HTERT RPE-1 (cell line): ENCODE data around the gene PHYH.
"Not testable (repeated sequence)": the region's sequence is repeated elsewhere in the genome, so short reads cannot be mapped to it uniquely, and the experiment has no call there.

ENCODE experiments used
- in situ Hi-C: fragments of 300-500 bp; cut with MboI; formaldehyde crosslinking; loops from 4 replicates; pipeline ENCODE4 v1.14.3; 2020; ENCODE audit warnings: low sequenced_read_pairs

Gene PHYH

DNA sequence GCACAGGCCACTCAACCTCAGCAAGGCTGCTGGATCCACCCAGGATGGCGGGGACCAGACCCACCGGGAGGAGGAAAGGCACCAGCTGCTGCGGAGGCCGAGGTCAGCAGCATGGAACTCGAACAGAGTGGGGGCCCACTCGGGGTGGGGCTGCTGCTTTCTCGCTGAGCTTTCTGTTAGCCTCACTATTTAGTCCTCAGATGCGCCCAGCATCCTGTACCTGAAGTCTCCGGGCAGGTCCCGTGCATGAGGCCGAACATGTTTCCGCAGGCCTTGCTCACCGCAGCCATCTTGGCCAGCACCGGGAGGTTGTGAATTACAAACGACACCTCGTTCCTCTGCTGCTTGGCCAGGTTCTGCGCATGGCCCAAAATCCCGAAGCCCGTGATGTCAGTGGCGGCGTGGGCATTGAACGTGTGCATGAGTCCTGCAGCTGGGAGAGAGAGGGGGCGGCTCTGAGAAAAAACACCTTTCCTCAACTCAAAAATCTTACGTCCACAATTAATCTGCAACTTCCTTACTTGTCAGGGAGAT lies 22.8 kb upstream of the PHYH start:
- in situ Hi-C loops: no loop called here

DNA sequence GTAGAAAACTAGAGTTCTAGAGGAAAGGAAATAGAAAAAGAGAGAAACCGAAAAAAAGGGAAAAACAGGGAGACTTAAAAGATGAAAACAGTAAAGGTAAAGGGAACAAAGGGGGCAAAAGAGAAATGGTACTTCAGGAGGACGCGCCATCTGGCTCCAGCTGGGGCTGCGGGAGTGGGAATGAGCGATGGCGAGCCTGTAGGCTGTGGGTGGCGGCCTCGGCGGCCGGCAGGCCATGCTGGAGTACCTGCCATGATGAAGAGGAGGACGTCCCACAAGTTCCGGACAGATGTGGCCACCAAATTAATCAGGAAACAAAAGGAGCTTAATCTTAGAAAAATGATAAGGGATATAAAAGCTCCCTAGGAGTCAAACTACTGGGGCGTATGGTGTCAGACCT lies 21.7 kb upstream of the PHYH start:
- in situ Hi-C loops: no loop called here

DNA sequence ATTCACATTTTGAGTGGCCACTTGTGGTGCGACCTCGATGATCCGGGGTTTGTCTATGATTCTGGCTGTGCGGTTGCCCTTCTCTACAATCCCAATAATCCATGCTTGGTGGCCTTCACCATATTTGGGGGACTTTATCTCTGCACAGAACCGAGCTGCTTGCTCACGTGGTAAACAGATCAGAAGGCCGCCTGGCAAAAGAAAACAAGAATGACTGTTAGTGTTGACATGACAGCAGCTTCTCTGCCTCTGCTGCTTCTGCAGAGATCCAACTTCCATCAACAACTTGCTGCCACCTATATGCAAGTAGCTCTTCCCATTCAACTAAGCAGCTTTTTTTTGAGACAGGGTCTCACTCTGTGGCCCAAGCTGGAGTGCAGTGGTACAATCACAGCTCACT lies 19.3 kb upstream of the PHYH start:
- in situ Hi-C loops: no loop called here

DNA sequence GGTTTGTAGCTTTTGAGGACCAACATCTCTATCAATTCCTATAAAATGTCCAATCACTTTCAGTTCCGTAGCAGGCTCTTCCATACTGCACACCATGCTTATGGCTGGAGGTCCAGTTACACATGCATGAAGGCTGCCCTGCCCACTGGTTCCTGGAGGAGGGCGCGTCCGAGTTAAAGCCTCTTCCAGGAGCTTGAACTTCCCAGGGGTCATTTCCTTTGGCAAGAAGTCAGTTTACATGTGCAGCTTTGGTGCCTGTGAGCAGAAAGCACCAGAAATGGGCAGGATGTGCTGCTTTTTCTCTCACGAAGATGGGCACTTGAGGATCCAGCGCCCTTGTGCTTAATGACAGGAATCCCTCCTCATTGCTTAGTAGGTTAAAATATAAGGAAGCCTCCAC lies 17.6 kb upstream of the PHYH start:
- in situ Hi-C loops: no loop called here

DNA sequence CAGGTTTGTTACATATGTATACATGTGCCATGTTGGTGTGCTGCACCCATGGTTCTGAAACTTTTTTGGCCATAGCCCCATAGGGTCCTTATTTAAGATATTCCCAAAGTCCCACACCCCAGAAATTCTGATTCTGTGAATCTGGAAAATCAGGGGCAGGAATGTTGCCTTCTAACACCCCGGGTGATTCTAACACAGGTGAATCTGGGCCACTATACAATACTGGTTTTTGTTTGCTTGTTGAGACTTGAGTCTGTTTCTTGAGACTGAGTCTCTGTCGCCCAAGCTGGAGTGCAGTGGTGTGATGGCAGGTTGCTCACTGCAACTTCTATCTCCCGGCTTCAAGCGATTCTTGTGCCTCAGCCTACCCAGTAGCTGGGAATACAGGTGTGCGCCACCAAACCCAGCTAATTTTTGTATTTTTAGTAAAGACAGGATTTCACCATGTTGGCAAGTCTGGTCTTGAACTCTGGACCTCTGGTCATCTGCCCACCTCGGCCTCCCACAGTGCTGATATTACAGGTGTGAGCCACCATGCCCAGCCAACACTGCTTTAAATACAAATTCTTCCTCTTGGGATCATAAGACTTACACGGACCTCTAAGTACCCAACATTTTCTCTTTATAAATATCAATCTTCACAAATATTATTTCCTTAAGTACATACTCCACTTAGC lies 16.9 kb upstream of the PHYH start:
- in situ Hi-C loops: no loop called here

DNA sequence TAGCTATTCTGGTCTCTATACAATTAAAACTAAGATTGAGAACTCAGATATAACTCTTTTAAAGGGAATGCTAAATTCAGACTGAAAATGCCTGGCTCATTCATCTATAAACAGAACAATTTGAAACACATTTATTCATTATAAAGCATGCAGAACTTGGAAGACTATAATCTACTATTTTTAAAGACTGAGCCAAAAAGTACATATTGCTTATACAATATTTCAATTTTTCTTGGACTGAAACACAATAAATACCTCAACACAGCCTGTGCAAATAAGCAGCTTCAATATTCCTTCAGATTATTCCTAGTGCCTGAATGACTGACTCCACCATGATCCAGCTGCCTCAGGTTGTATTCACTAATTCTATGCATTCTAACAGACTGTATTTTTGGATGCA lies 15.5 kb upstream of the PHYH start:
- in situ Hi-C loops: no loop called here

DNA sequence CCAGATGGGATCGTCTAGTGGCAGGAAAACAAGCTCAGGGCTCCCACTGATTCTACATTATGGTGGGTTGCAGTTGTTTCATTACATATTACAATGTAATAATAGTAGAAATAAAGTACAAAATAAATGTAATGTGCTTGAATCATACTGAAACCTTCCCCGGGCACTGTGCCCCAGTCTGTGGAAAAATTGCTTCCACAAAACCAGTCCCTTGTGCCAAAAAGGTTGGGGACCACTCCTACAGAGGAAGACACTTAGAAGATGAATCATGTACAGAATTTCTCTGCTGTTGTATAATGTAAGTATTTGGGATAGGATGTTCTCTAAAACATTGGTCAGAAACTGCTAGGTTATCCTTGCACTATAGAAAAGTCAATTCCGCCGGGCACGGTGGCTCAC lies 11.3 kb upstream of the PHYH start:
- in situ Hi-C loops: no loop called here

DNA sequence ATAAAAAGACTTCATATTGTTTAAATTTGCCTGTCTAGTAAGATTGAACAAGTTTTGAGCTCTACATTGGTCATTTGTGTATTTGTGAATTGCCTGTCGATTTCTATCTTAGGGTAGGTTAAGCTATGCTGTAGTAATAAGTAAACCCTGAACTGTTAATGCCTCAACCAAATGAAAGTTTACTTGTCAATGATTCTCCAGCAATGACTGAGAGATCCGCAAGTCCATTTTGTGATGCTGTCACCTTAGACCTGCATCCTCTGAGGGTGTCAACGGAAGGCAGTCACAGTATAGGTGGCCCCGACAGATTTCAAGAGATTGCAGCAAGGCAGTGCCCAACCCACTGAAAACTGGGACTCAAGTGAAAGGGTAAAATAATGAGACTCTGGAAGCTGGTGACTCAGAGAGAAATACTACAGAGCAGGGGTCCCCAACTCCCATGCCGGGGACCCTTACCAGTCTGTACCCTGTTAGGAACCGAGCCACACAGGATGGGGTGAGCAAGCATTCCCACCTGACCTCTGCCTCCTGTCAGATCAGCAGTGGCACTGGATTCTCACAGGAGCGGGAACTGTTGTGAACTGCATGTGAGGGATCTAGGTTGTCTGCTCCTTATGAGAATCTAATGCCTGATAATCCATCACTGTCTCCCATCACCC lies 10.8 kb upstream of the PHYH start:
- in situ Hi-C loops: no loop called here

DNA sequence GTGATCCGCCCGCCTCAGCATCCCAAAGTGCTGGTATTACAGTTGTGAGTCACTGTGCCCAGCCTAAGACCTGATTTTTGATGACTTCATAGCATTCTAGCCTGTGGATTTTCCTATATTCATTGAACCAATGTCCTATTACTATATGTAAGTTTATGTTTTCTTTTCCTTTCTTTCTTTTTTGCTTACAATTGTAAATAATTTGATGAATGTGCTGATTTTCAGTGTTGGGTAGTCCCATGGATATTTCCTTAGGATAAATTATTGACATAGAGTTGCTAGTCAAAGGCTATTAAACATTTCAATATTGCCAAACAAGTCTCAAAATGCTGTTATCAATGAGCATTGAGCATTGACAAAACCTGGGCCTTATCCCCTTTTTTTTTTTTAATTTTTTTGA lies 9.9 kb upstream of the PHYH start:
- in situ Hi-C loops: no loop called here

DNA sequence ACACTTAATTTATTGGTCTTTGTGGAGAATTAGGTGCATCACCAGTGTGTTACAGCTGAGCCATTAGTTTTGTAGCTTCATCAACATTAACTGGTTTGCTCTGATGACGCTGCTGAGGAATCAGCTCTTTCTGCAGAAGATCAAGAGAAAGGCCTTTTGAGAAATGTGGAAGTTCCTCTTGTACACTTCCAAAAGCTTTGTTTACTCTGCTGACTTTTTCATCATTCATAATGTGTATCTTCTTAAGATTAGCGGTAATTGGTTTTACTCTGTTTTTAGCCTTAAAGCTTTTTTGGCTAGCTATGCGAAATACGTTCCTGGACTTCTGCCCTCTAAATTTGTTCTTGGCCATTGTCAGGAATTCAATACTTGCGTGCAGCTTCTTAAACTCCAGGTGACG lies 8.2 kb upstream of the PHYH start:
- in situ Hi-C loops: no loop called here

DNA sequence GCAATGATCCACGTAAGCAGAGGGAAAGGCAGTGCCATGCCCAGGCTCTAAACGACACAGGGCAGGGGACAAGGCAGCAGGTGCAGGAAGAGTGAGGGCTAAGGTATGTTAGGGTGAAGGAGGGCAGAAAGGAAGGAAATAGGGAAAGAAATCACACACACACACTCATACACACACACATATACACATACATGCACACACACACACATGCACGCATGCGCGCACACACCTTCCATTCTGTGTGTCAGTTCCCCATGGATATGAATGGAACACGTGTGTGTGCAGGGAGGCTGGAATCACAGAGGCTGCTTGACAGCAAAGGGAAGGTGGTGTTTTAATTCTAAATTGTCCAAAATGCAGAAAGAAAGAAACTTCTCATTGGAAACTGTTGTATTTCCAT lies 6.2 kb upstream of the PHYH start:
- in situ Hi-C loops: no loop called here

DNA sequence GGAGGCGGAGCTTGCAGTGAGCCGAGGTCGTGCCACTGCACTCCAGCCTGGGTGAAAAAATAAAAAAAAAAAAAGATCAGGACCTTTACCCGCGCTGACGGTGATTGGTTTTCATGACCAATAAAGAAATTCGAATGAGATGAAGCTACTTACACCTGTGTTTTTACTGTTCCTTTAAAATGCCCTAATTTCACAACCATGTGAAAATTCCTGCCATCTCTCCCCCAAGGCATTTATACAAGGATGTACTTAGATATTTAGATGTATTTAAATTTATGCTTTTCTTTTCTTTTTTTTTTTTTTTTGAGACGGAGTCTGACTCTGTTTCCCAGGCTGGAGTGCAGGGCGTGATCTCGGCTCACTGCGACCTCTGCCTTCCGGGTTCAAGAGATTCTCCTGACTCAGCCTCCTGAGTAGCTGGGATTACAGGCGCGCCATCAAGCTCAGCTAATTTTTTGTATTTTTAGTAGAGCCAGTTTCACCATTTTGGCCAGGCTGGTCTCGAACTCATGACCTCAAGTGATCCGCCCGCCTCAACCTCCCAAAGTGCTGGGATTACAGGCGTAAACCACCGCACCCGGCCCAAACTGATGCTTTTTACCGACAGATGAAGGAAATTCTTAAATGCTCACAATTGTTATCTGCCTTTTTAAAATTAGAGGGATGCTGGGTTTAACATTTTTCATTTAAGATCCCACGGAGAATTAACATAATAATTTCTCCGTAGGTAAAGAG lies 3.1 kb upstream of the PHYH start:
- in situ Hi-C loops: no loop called here

DNA sequence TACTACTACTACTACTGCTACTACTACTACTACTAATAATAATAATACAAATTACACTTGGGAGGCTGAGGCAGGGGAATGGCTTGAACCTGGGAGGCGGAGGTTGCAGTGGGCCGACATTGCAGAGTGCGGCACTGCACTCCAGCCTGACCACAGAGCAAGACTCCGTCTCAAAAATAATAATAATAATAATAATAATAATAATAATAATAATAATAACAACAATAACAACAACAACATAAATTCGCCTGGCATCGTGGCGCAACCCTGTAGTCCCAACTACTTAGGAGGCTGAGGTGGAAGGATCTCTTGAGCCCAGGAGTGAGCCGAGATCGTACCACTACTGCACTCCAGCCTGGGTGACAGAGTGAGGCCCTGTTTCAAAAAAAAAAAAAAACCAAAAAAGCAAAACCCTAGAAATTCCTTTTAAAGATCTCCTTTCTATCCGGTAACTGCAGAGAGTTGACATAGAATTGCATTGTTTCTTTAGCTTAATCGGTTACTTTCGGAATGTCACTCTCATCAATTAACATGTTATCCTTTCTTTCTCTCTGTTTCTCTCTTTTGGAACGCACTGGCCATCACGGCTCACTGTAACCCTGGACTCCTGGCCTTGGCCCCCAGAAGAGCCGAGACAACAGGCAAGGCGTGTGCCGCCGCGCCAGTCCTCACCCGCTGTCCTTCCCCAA lies 972 bp downstream of the PHYH start:
- in situ Hi-C loops: no loop called here

DNA sequence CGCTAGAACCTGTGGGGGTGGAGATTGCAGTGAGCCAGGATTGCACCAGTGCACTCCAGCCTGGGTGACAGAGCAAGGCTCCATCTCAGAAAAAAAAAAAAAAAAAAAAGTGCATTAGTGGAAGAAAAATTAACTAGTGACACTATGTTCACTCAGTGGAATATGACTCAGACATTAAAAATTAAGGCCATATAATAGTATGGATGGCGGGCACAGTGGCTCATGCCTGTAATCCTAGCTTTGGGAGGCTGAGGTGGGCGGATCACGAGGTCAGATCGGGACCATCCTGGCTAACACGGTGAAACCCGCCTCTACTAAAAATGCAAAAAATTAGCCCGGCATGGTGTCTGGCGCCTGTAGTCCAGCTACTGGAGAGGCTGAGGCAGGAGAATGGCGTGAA lies 3.4 kb downstream of the PHYH start:
- in situ Hi-C loops: no loop called here

DNA sequence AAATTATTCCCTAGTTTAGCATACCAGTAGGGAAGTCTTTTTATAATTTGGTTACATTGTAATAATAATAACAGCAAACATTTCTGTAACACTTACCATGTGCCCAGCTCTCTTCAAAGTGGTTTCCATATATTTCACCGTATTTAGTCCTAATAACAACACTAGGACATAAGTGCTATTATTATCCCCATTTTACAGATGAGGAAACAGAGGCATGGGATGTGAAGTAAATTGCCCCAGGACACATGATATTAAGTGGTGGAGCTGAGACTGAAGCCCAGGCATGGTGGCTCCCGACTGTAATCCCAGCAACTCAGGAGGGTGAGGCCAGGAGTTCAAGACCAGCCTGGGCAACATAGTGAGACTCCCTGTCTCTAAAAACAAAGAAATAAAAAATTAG lies 5.1 kb downstream of the PHYH start:
- in situ Hi-C loops: no loop called here

DNA sequence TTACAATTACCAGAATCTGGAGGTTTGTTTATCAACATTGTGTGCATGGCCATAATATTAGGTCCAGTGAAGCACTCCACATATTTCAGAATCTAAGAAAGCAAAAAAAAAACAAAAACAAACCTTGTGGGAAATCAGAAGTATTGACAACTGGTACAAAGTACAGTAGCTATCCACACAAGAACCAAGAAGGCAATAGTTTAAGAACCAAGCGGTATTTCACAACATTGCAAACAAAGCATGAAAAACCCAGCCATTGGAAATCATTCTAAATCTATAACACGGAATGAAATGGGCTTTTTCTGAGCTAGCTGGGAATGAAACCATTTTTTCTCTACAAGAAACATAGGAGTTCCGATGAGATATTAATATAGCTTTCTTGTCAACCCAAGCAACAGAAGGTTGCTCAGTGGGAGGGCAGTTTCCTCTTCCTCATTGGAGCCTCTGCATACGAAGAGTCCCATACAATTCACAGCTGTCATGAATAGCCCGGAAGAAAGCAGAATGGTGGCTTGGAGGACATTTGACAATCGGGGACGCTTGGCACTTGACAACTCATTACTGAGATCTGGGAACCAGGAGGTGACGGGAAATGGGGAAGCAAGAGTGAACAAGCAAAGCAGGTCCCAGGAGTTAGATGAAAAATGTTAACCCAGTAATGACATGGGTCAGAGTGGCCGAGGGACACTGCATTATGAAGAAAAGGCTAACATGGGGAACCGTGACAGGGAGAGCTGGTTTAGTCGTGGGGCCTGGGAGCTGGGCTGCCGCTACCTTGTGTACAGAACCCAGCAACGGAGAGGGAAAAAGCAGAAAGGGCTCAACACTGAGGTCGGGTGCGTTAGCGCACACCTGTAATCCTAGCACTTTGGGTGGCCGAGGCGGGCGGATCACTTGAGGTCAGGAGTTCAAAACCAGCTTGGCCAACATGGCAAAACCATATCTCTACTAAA lies 7.8 kb downstream of the PHYH start:
- in situ Hi-C loops: no loop called here

DNA sequence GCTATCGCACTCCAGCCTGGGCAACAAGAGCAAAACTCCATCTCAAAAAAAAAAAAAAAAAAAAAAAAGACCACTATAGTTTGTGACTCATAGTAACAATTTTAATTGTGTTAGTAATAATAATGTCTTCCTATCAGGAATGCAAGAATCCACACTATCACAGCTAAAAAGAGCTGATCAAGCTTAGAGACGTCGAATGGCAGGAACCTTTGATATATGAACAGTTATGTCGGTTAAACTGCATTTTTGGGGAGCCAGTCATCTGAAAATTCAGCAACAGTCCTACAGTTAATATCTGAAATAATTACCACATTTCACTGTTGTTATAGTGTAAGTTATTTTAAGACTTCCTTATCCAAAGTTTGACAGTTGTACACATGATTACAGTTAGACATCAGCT lies 8.8 kb downstream of the PHYH start:
- in situ Hi-C loops: no loop called here

DNA sequence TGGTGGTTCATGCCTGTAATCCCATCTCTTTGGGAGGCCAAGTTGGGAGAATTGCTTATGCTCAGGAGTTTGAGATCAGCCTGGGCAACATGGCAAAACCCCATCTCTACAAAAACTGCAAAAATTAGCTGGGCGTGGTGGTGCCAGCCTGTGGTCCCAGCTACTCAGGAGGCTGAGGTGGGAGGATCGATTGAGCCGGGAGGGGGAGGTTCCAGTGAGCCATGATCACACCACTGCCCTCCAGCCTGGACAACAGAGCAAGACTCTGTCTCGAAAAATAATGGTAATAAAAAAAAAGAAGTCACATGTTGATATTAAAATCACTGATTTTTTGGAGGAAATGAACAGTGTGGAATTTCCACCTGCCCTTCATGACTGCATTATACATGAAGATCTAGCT lies 15.8 kb downstream of the PHYH start:
- in situ Hi-C loops: no loop called here

DNA sequence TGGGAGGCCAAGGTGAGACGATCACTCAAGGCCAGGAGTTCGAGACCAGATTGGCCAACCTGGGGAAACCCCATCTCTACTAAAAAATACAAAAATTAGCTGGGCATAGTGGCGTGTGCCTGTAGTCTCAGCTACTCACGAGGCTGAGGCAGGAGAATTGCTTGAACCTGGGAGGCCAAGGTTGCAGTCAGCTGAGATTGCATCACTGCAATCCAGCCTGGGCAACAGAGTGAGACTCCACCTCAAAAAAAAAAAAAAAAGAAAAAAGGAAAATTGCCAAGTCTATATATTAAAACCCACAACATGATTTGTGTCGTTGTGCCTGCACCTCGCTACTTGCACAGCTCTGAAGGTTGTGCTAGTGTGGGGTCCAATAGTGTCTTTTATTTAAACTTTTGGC lies 17.5 kb downstream of the PHYH start:
- in situ Hi-C loops: not testable (repeated sequence)

DNA sequence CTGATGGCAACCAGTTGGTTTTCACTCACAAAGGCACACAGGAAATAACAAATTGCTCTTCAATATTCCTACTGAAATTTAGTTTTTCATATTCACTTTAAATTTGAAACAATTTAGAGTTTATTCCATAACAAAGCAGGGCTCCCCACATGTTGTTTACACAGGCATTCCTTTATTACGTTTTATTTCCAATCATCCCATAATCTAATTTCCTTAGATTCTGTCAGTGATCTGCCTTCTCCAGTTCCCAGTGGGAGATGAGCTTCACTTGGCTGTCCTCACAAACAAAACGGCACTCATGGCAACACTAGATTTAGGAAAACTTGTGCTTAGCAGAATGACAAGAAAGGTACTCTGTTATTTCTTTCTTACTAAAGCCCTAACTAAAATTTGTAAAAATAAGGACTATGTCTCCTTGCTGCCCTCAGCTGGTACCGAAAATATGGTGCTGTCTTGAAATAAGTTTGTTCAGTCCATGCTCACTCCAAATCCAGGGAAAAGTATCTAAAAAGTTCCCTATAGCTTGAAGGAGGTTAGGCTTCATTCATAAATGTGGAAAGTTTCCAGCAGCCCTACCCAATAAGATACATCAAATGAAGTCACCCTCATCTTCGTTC lies 23.0 kb downstream of the PHYH start:
- in situ Hi-C loops: no loop called here
